HepG2 (cell line): ENCODE results near the gene DISP1. TPM values are rescaled to one million over a fixed set of nuclear protein-coding genes. Genes with fewer than 3 reads are reported as not detected.
A peak's percentile ranks its signal among the peaks of the same experiment; 100 is the strongest.

Experiments used
- ATAC-seq: fragments of 200-7000 bp; cut with Tn5 transposase; 3 replicates; pipeline ENCODE4 v1.9.1; 2020; ENCODE audit warnings: mild to moderate bottlenecking, moderate library complexity
- BruUV-seq: library from RNA; stranded (reverse); fragments of 400-500 nt; replicated peaks from 2 replicates; lab custom pipeline; 2021; lab: Mats Ljungman, UMichigan
- CTCF ChIA-PET: fragments of 300-600 bp; formaldehyde crosslinking; extraction: SDS; loops from one replicate; lab custom pipeline; 2021; ENCODE audit warnings: low total read pairs, inconsistent platforms, low intra/inter-chr PET ratio; lab: Yijun Ruan, JAX
- POLR2A ChIA-PET: fragments of 350-600 bp; sonication (Branson Sonifier 250); formaldehyde crosslinking; loops from one replicate; lab custom pipeline; 2020; ENCODE audit warnings: antibody characterized with exemption, inconsistent platforms; lab: Yijun Ruan, JAX
- DNase-seq: peaks from one replicate; pipeline ENCODE4 v3.0.0-alpha.2; 2015; ENCODE audit warnings: low spot score
- FAIRE-seq: peaks from 3 replicates; lab custom pipeline; 2011; peaks lifted over from hg19 to GRCh38; lab: Jason Lieb, UNC
- H2AFZ ChIP-seq: one replicate; pipeline ENCODE4 v1.6.1; 2011; ENCODE audit warnings: low read length, inconsistent platforms
- H3K27ac ChIP-seq: fragments of 300-600 bp; 3 replicates; pipeline ENCODE4 v1.8.0; 2011; ENCODE audit warnings: mixed run types, mild to moderate bottlenecking, mixed read lengths, low read length, inconsistent platforms; ENCODE audit not compliant: insufficient read depth; ENCODE audit errors: extremely low read length
- H3K27me3 ChIP-seq, 2 experiments: fragments of 200-600 bp in 1 of 2; 2 replicates in 1 of 2; 3 replicates in 1 of 2; pipeline versions ENCODE4 v1.6.0 to v1.8.0; 2011; ENCODE audit warnings: low read length in 2 of 2, mild to moderate bottlenecking in 2 of 2, moderate library complexity in 2 of 2, inconsistent platforms in 1 of 2; ENCODE audit not compliant: insufficient read depth in 2 of 2, control insufficient read depth in 1 of 2
- H3K36me3 ChIP-seq, 2 experiments: fragments of 200-600 bp in 1 of 2; replicated peaks in 1 of 2; 2 replicates in 1 of 2; 3 replicates in 1 of 2; pipeline versions ENCODE4 v1.5.1 to v1.8.0; 2011; ENCODE audit warnings: low read length in 2 of 2, inconsistent platforms in 1 of 2; ENCODE audit not compliant: insufficient read depth in 2 of 2, control insufficient read depth in 1 of 2
- H3K4me1 ChIP-seq: 2 replicates; pipeline ENCODE4 v1.5.1; 2012; ENCODE audit warnings: low read length, inconsistent platforms; ENCODE audit not compliant: insufficient read depth
- H3K4me2 ChIP-seq: 2 replicates; pipeline ENCODE4 v1.6.0; 2011; ENCODE audit warnings: low read depth, low read length, inconsistent platforms
- H3K4me3 ChIP-seq, 3 experiments: fragments of 200-600 bp in 1 of 3; sonication (generic), shearing (Covaris generic) in 1 of 3; replicated peaks in 1 of 3; 2 replicates each; pipeline ENCODE4 v1.5.1; 2011 to 2016; ENCODE audit warnings: low read length in 3 of 3, inconsistent platforms in 2 of 3, low read depth in 2 of 3, mild to moderate bottlenecking in 2 of 3, control low read depth in 1 of 3, mixed read lengths in 1 of 3; ENCODE audit not compliant: insufficient read depth in 1 of 3
- H3K79me2 ChIP-seq: one replicate; pipeline ENCODE4 v1.6.1; 2011; ENCODE audit warnings: low read length, inconsistent platforms; ENCODE audit not compliant: insufficient read depth
- H3K9ac ChIP-seq: 2 replicates; pipeline ENCODE4 v1.6.0; 2011; ENCODE audit warnings: mild to moderate bottlenecking, low read depth, low read length, inconsistent platforms; ENCODE audit not compliant: insufficient read depth
- H3K9me3 ChIP-seq: 2 replicates; pipeline ENCODE4 v1.5.1; 2012; ENCODE audit warnings: mild to moderate bottlenecking, low read length
- H4K20me1 ChIP-seq: 2 replicates; pipeline ENCODE4 v1.6.0; 2011; ENCODE audit warnings: inconsistent platforms, mild to moderate bottlenecking, low read length, moderate library complexity; ENCODE audit not compliant: insufficient read depth
- ARID2 ChIP-seq: sonication (generic); formaldehyde crosslinking; IDR thresholded peaks from 2 replicates; pipeline ENCODE4 v1.8.1; 2022; ENCODE audit warnings: mild to moderate bottlenecking, missing genetic modification reagents, borderline replicate concordance
- ATF2 ChIP-seq: sonication (generic); formaldehyde crosslinking; IDR thresholded peaks from 2 replicates; pipeline ENCODE4 v1.4.0; 2020; ENCODE audit warnings: missing genetic modification reagents
- CEBPG ChIP-seq: IDR thresholded peaks from 2 replicates; pipeline ENCODE4 v1.6.1; 2016
- HOXA5 ChIP-seq: sonication (generic); formaldehyde crosslinking; IDR thresholded peaks from 2 replicates; pipeline ENCODE4 v1.4.0; 2020; ENCODE audit warnings: missing genetic modification reagents
- JDP2 ChIP-seq: sonication (generic); formaldehyde crosslinking; IDR thresholded peaks from 2 replicates; pipeline ENCODE4 v1.8.1; 2022; ENCODE audit warnings: missing genetic modification reagents, borderline replicate concordance
- SRY ChIP-seq: sonication (generic); formaldehyde crosslinking; IDR thresholded peaks from 2 replicates; pipeline ENCODE4 v1.8.0; 2022; ENCODE audit warnings: mild to moderate bottlenecking, missing genetic modification reagents
- THAP11 ChIP-seq: IDR thresholded peaks from 2 replicates; pipeline ENCODE4 v1.6.1; 2016; ENCODE audit warnings: missing biosample characterization, missing genetic modification reagents
- ZFP82 ChIP-seq: sonication (generic); formaldehyde crosslinking; IDR thresholded peaks from 2 replicates; pipeline ENCODE4 v1.5.1; 2020; ENCODE audit warnings: mild to moderate bottlenecking, missing genetic modification reagents, borderline replicate concordance
- ZNF883 ChIP-seq: sonication (generic); formaldehyde crosslinking; IDR thresholded peaks from 2 replicates; pipeline ENCODE4 v1.5.1; 2020; ENCODE audit warnings: mild to moderate bottlenecking, missing genetic modification reagents; ENCODE audit errors: not compliant biosample characterization
- WGBS: methylation state at CpG from one replicate; pipeline ENCODE4 v1.1.6; 2017; ENCODE audit warnings: low lambda C conversion rate; 5-methylcytosine and 5-hydroxymethylcytosine counted together
- in situ Hi-C: cut with HindIII; loops from 2 replicates; pipeline ENCODE4 v1.10.0; 2017; ENCODE audit warnings: low pct_unique_long_range_greater_than_20kb; ENCODE audit not compliant: extremely low pct_ligation_motif_present
- intact Hi-C: fragments of 100-400 bp; cut with micrococcal nuclease; formaldehyde crosslinking; loops from one replicate; pipeline ENCODE4 v1.10.0; 2022; ENCODE audit not compliant: unreplicated experiment
- polyA plus RNA-seq, 8 experiments: library from polyadenylated mRNA; depleted of rRNA in 3 of 8; stranded (reverse) in 7 of 8; unstranded in 1 of 8; fragments of >200 nt; fragmentation: Illumina TruSeq in 4 of 8; extraction: Trizol in 4 of 8; gene quantifications; 2 replicates each; pipeline versions ENCODE4 v1.2.1 to v1.2.3, GENCODE V29; 2011 to 2016; ENCODE audit warnings: low read depth in 4 of 8, missing spikeins in 1 of 8, mixed read lengths in 1 of 8; ENCODE audit not compliant: insufficient read depth in 1 of 8
- total RNA-seq, 5 experiments: library from RNA; depleted of rRNA; stranded (reverse); fragments of >200 nt; fragmentation: Illumina TruSeq; extraction: Trizol; gene quantifications; 2 replicates each; pipeline ENCODE4 v1.2.3, GENCODE V29; 2016; ENCODE audit warnings: low read depth in 1 of 5
- TF ChIP-seq, protein P1 (sequence below): sonication (generic); formaldehyde crosslinking; IDR thresholded peaks from 2 replicates; pipeline ENCODE4 v1.8.0; 2022; ENCODE audit warnings: mild to moderate bottlenecking, missing genetic modification reagents; ENCODE audit not compliant: insufficient replicate concordance
- TF ChIP-seq, protein P2 (sequence below): sonication (generic); formaldehyde crosslinking; conservative IDR thresholded peaks from 2 replicates; pipeline ENCODE4 v1.8.0; 2022; ENCODE audit warnings: mild to moderate bottlenecking, moderate library complexity, missing genetic modification reagents

Gene DISP1
- total and polyA plus RNA-seq, 2 of the 13 experiments (the other 11 are each of a cell fraction or from before 2014, with no cell fraction given), result 1.9 to 2.0 TPM

- H3K9me3 ChIP-seq, result no peaks in the 10 kb centered on the region
- peak overlapping the region; percentile 91 for H2AFZ ChIP-seq
- H3K4me1 ChIP-seq, result peaks cover 63% of the 10 kb centered on the region
- H4K20me1 ChIP-seq, result no peaks in the 10 kb centered on the region
- H3K27me3 ChIP-seq, result no peaks in the 10 kb centered on the region; a peak in 1 of 5 replicates
- H3K4me3 ChIP-seq, result peak overlapping the region; percentile 75 to 97 (median 87)
- DNase-seq, result no peak
- TF ChIP-seq ARID2, result peak; percentile 5; the same call in 1 of the 2 replicates
- TF ChIP-seq, protein P1, sequence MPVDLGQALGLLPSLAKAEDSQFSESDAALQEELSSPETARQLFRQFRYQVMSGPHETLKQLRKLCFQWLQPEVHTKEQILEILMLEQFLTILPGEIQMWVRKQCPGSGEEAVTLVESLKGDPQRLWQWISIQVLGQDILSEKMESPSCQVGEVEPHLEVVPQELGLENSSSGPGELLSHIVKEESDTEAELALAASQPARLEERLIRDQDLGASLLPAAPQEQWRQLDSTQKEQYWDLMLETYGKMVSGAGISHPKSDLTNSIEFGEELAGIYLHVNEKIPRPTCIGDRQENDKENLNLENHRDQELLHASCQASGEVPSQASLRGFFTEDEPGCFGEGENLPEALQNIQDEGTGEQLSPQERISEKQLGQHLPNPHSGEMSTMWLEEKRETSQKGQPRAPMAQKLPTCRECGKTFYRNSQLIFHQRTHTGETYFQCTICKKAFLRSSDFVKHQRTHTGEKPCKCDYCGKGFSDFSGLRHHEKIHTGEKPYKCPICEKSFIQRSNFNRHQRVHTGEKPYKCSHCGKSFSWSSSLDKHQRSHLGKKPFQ (CRISPR knock-in tag), result peak; percentile 12
- no peak for TF ChIP-seq THAP11 (CRISPR knock-in tag)
- TF ChIP-seq ATF2 (CRISPR knock-in tag), result 0 out of 2 replicates have a peak, but pooled peaks have one; percentile 2
- TF ChIP-seq SRY, result no peak
- no peak for TF ChIP-seq ZFP82 (CRISPR knock-in tag)
- TF ChIP-seq JDP2 (CRISPR knock-in tag), result no peak
- TF ChIP-seq HOXA5 (CRISPR knock-in tag), result 0 out of 2 replicates have a peak, but pooled peaks have one; percentile 4
- TF ChIP-seq ZNF883 (CRISPR knock-in tag), result no peak
- 0 out of 2 replicates have a peak, but pooled peaks have one; percentile 3 for TF ChIP-seq CEBPG (CRISPR knock-in tag)
- TF ChIP-seq, protein P2, sequence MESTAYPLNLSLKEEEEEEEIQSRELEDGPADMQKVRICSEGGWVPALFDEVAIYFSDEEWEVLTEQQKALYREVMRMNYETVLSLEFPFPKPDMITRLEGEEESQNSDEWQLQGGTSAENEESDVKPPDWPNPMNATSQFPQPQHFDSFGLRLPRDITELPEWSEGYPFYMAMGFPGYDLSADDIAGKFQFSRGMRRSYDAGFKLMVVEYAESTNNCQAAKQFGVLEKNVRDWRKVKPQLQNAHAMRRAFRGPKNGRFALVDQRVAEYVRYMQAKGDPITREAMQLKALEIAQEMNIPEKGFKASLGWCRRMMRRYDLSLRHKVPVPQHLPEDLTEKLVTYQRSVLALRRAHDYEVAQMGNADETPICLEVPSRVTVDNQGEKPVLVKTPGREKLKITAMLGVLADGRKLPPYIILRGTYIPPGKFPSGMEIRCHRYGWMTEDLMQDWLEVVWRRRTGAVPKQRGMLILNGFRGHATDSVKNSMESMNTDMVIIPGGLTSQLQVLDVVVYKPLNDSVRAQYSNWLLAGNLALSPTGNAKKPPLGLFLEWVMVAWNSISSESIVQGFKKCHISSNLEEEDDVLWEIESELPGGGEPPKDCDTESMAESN (CRISPR knock-in tag), result 0 out of 2 replicates have a peak, but pooled peaks have one; percentile 23
- TF ChIP-seq, all 625 proteins: peak for 6
- H3K79me2 ChIP-seq, result peaks cover 23% of the 10 kb centered on the region
- POLR2A ChIA-PET, result no interaction called here
- H3K36me3 ChIP-seq, result no peaks in the 10 kb centered on the region
- peak overlapping the region; percentile 78 for H3K9ac ChIP-seq
- FAIRE-seq (peak; percentile 47), ATAC-seq (no peak)
- 0% methylated on average over 11 of the region's 11 CpGs for WGBS
- peak overlapping the region; percentile 95 for H3K4me2 ChIP-seq
- CTCF ChIA-PET, result no interaction called here
- intact Hi-C loops (no loop called here), in situ Hi-C loops (no loop called here)
- BruUV-seq, result TSS peak; percentile 68
- peak overlapping the region; percentile 74 for H3K27ac ChIP-seq
Observed at GRCh38 chr1:222815440-222815765, 564 bp downstream of the DISP1 start.
